RWPE2 (cell line): ENCODE results near the gene ROCK2.

Experiments
- ATAC-seq: fragments of 200-7000 bp; cut with Tn5 transposase; 3 replicates; pipeline ENCODE4 v1.9.1; 2021; ENCODE audit warnings: low read depth
- DNase-seq: peaks from one replicate; pipeline ENCODE4 v3.0.0-alpha.2; 2020; ENCODE audit warnings: low spot score
- H3K27ac ChIP-seq: fragments of 450-650 bp; 2 replicates; pipeline ENCODE4 v1.5.1; 2017; ENCODE audit warnings: mild to moderate bottlenecking; ENCODE audit not compliant: poor library complexity, severe bottlenecking
- H3K27me3 ChIP-seq: fragments of 250-450 bp; sonication (Bioruptor Pico); 2 replicates; pipeline ENCODE4 v1.5.1; 2021; ENCODE audit warnings: mild to moderate bottlenecking, moderate library complexity; ENCODE audit not compliant: insufficient read depth, poor library complexity, severe bottlenecking
- H3K36me3 ChIP-seq: fragments of 250-450 bp; sonication (Bioruptor Pico); 2 replicates; pipeline ENCODE4 v1.5.1; 2020; ENCODE audit warnings: low read depth, mild to moderate bottlenecking, moderate library complexity
- H3K4me1 ChIP-seq: fragments of 250-450 bp; sonication (Bioruptor Pico); 2 replicates; pipeline ENCODE4 v1.5.1; 2021; ENCODE audit warnings: mild to moderate bottlenecking, moderate library complexity; ENCODE audit not compliant: insufficient read depth, poor library complexity, severe bottlenecking
- H3K4me3 ChIP-seq: fragments of 250-450 bp; sonication (Bioruptor Pico); 2 replicates; pipeline ENCODE4 v1.5.1; 2021; ENCODE audit warnings: mild to moderate bottlenecking, moderate library complexity; ENCODE audit not compliant: severe bottlenecking
- H3K9me3 ChIP-seq: fragments of 250-450 bp; sonication (Bioruptor Pico); 2 replicates; pipeline ENCODE4 v1.5.1; 2021; ENCODE audit warnings: mild to moderate bottlenecking, moderate library complexity; ENCODE audit not compliant: severe bottlenecking
- TF ChIP-seq, protein P1 (sequence below): fragments of 450-650 bp; IDR thresholded peaks from one replicate; pipeline ENCODE4 v1.5.1; 2017; ENCODE audit warnings: mild to moderate bottlenecking, moderate library complexity; ENCODE audit not compliant: poor library complexity, severe bottlenecking

ROCK2 gene

GRCh38 chr2:11305338-11305737, 39.1 kb downstream of the ROCK2 start:
- DNase-seq (no peak), ATAC-seq (no peak)
- Histone ChIP-seq H3K4me1 (peaks cover 8% of the 10 kb centered on the region), H3K27me3 (no peaks in the 10 kb centered on the region), H3K4me3 (no peak overlapping the region), H3K9me3 (no peaks in the 10 kb centered on the region), H3K36me3 (no peaks in the 10 kb centered on the region), H3K27ac (no peak overlapping the region)
- TF ChIP-seq, protein P1, sequence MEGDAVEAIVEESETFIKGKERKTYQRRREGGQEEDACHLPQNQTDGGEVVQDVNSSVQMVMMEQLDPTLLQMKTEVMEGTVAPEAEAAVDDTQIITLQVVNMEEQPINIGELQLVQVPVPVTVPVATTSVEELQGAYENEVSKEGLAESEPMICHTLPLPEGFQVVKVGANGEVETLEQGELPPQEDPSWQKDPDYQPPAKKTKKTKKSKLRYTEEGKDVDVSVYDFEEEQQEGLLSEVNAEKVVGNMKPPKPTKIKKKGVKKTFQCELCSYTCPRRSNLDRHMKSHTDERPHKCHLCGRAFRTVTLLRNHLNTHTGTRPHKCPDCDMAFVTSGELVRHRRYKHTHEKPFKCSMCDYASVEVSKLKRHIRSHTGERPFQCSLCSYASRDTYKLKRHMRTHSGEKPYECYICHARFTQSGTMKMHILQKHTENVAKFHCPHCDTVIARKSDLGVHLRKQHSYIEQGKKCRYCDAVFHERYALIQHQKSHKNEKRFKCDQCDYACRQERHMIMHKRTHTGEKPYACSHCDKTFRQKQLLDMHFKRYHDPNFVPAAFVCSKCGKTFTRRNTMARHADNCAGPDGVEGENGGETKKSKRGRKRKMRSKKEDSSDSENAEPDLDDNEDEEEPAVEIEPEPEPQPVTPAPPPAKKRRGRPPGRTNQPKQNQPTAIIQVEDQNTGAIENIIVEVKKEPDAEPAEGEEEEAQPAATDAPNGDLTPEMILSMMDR: no peak

- ATAC-seq (no peak), DNase-seq (no peak)
- TF ChIP-seq, protein P1: no peak
- Histone ChIP-seq H3K36me3 (no peaks in the 10 kb centered on the region), H3K4me1 (peaks cover 8% of the 10 kb centered on the region), H3K9me3 (no peaks in the 10 kb centered on the region), H3K4me3 (no peak overlapping the region), H3K27ac (no peak overlapping the region), H3K27me3 (no peaks in the 10 kb centered on the region)
Measured at GRCh38 chr2:11304476-11304875, 40.0 kb downstream of the ROCK2 start.

GRCh38 chr2:11303290-11304013, 41.0 kb downstream of the ROCK2 start:
- no peak overlapping the region for H3K4me3 ChIP-seq
- TF ChIP-seq, protein P1: no peak
- H3K4me1 ChIP-seq: peaks cover 8% of the 10 kb centered on the region
- H3K9me3 ChIP-seq: no peaks in the 10 kb centered on the region
- no peak for ATAC-seq
- no peaks in the 10 kb centered on the region for H3K36me3 ChIP-seq
- no peaks in the 10 kb centered on the region for H3K27me3 ChIP-seq
- no peak overlapping the region for H3K27ac ChIP-seq
- DNase-seq: no peak

- H3K36me3 ChIP-seq: no peaks in the 10 kb centered on the region
- H3K27me3 ChIP-seq: no peaks in the 10 kb centered on the region
- H3K4me1 ChIP-seq: no peaks in the 10 kb centered on the region
- peaks cover 3% of the 10 kb centered on the region for H3K9me3 ChIP-seq
- TF ChIP-seq, protein P1: no peak
- DNase-seq: no peak
- ATAC-seq: no peak
- no peak overlapping the region for H3K4me3 ChIP-seq
- H3K27ac ChIP-seq: no peak overlapping the region
Measured at GRCh38 chr2:11299439-11299838, 45.0 kb downstream of the ROCK2 start.

DNA sequence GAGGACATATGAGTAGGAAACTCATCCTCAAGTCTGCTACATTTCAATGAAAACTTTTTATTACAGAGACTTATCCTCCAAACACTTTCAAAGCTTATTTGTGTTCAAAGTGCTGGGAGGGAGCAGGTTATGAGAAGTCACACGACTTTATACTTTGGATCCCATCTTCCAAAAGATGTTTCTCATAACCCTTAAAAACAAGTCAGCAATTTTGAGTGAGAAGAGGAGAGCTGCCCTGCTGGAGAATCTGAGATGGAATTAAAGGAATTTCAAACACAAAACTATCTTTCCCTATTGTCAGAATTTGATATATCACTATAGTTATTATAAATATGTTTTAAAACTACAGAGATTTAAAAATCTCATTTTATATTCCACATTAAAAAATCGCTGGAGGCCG, 45.8 kb downstream of the ROCK2 start:
- H3K27me3 ChIP-seq: no peaks in the 10 kb centered on the region
- TF ChIP-seq, protein P1: no peak
- no peak for ATAC-seq
- H3K36me3 ChIP-seq: no peaks in the 10 kb centered on the region
- no peak overlapping the region for H3K4me3 ChIP-seq
- no peaks in the 10 kb centered on the region for H3K4me1 ChIP-seq
- no peak for DNase-seq
- H3K9me3 ChIP-seq: peaks cover 3% of the 10 kb centered on the region
- H3K27ac ChIP-seq: no peak overlapping the region
